ENCODE measurements around the gene LRRC8C.

LRRC8C gene

GRCh38 chr1:89760496-89760895 lies 127.6 kb downstream of the LRRC8C start:
- DNase-seq (ENCODE audit: low spot score in 2 of 2) (no peak), ATAC-seq (no peak)
- peaks cover 75% of the 10 kb centered on the region for H3K4me1 Mint-ChIP-seq
- H3K36me3 Mint-ChIP-seq = peaks cover 54% of the 10 kb centered on the region
- peak overlapping the region; percentile 23 for H3K27ac Mint-ChIP-seq
- H3K9me3 Mint-ChIP-seq = no peaks in the 10 kb centered on the region
- no peak overlapping the region for H3K4me3 Mint-ChIP-seq

GRCh38 chr1:89761338-89761737 lies 128.4 kb downstream of the LRRC8C start:
- Mint-ChIP-seq H3K27ac (peak overlapping the region; percentile 23), H3K4me1 (peaks cover 67% of the 10 kb centered on the region), H3K4me3 (peak overlapping the region; percentile 80), H3K36me3 (peaks cover 52% of the 10 kb centered on the region), H3K9me3 (no peaks in the 10 kb centered on the region)
- ATAC-seq (no peak), DNase-seq (ENCODE audit: low spot score in 2 of 2) (no peak)

GRCh38 chr1:89761901-89762300 lies 129.0 kb downstream of the LRRC8C start:
- H3K9me3 Mint-ChIP-seq = no peaks in the 10 kb centered on the region
- H3K27ac Mint-ChIP-seq = peak overlapping the region; percentile 84
- peak overlapping the region; percentile 80 for H3K4me3 Mint-ChIP-seq
- no peak for ATAC-seq
- H3K36me3 Mint-ChIP-seq = peaks cover 48% of the 10 kb centered on the region
- no peak for DNase-seq (ENCODE audit: low spot score in 2 of 2)
- H3K4me1 Mint-ChIP-seq = peaks cover 61% of the 10 kb centered on the region

GRCh38 chr1:89762386-89762778 lies 129.5 kb downstream of the LRRC8C start:
- DNase-seq (ENCODE audit: low spot score in 2 of 2) (no peak), ATAC-seq (no peak)
- peaks cover 56% of the 10 kb centered on the region for H3K4me1 Mint-ChIP-seq
- peak overlapping the region; percentile 84 for H3K27ac Mint-ChIP-seq
- H3K4me3 Mint-ChIP-seq = peak overlapping the region; percentile 80
- peaks cover 45% of the 10 kb centered on the region for H3K36me3 Mint-ChIP-seq
- no peaks in the 10 kb centered on the region for H3K9me3 Mint-ChIP-seq

GRCh38 chr1:89762779-89763648 lies 130.1 kb downstream of the LRRC8C start:
- peak; percentile 83 to 92 for DNase-seq (ENCODE audit: low spot score in 2 of 2)
- peaks cover 45% of the 10 kb centered on the region for H3K36me3 Mint-ChIP-seq
- peak; percentile 99 for ATAC-seq
- H3K27ac Mint-ChIP-seq = peak overlapping the region; percentile 84
- peaks cover 50% of the 10 kb centered on the region for H3K4me1 Mint-ChIP-seq
- H3K9me3 Mint-ChIP-seq = no peaks in the 10 kb centered on the region
- peak overlapping the region; percentile 80 for H3K4me3 Mint-ChIP-seq

- H3K9me3 Mint-ChIP-seq = no peaks in the 10 kb centered on the region
- H3K4me3 Mint-ChIP-seq = peak overlapping the region; percentile 80
- peaks cover 44% of the 10 kb centered on the region for H3K4me1 Mint-ChIP-seq
- H3K27ac Mint-ChIP-seq = peak overlapping the region; percentile 84
- H3K36me3 Mint-ChIP-seq = peaks cover 45% of the 10 kb centered on the region
- no peak for ATAC-seq
- DNase-seq (ENCODE audit: low spot score in 2 of 2) = no peak
These were observed 130.7 kb downstream of the LRRC8C start for GRCh38 chr1:89763649-89763986.

- DNase-seq (ENCODE audit: low spot score in 2 of 2) = no peak
- Mint-ChIP-seq H3K9me3 (no peaks in the 10 kb centered on the region), H3K36me3 (peaks cover 28% of the 10 kb centered on the region), H3K27ac (no peak overlapping the region), H3K4me3 (no peak overlapping the region), H3K4me1 (peaks cover 36% of the 10 kb centered on the region)
- ATAC-seq = no peak
These were observed 132.9 kb downstream of the LRRC8C start for GRCh38 chr1:89765774-89766173.

GRCh38 chr1:89767618-89768017 lies 134.7 kb downstream of the LRRC8C start:
- DNase-seq (ENCODE audit: low spot score in 2 of 2) (no peak), ATAC-seq (no peak)
- Mint-ChIP-seq H3K9me3 (no peaks in the 10 kb centered on the region), H3K4me1 (peaks cover 19% of the 10 kb centered on the region), H3K4me3 (no peak overlapping the region), H3K27ac (no peak overlapping the region), H3K36me3 (peaks cover 18% of the 10 kb centered on the region)

Data from stimulated activated effector memory CD8-positive, alpha-beta T cell treated with anti-CD3 and anti-CD28 coated beads, Interleukin-12 subunit alpha, Interleukin-12 subunit beta, amount 100 ng/mL, for 72 hours (primary cell).